Fibroblast of skin of left biceps (primary cell): ENCODE data around the gene TEX38.
"Not testable (repeated sequence)": the region's sequence is repeated elsewhere in the genome, so short reads cannot be mapped to it uniquely, and the experiment has no call there.

ENCODE experiments used
- DNase-seq, 2 experiments: peaks; one replicate each; pipeline ENCODE4 v3.0.0-alpha.2; 2013; ENCODE audit warnings: low read depth in 2 of 2

TEX38 gene

GRCh38 chr1:46655848-46656247, 15.8 kb upstream of the TEX38 start:
- DNase-seq = no peak

GRCh38 chr1:46656643-46657042, 15.0 kb upstream of the TEX38 start:
- no peak for DNase-seq

- no peak for DNase-seq
Measured at GRCh38 chr1:46657775-46658174, 13.9 kb upstream of the TEX38 start.

GRCh38 chr1:46659307-46659870, 12.3 kb upstream of the TEX38 start:
- DNase-seq = no peak

GRCh38 chr1:46660116-46660515, 11.5 kb upstream of the TEX38 start:
- DNase-seq = not testable (repeated sequence)

GRCh38 chr1:46662919-46663318, 8.7 kb upstream of the TEX38 start:
- DNase-seq = not testable (repeated sequence)

- no peak for DNase-seq
Measured at GRCh38 chr1:46665983-46666382, 5.7 kb upstream of the TEX38 start.

- peak in 1 of 2 experiments; percentile 32 for DNase-seq
Measured at GRCh38 chr1:46667782-46668760, 3.6 kb upstream of the TEX38 start, which contains the start of gene ATPAF1. ATPAF1 (minus strand) TSS chr1:46668364; CDS start chr1:46668322, 42 bp downstream.

GRCh38 chr1:46670134-46670533, 1.5 kb upstream of the TEX38 start:
- DNase-seq = no peak

- no peak for DNase-seq
Measured at GRCh38 chr1:46672696-46673095, 1.0 kb downstream of the TEX38 start.

- no peak for DNase-seq
Measured at GRCh38 chr1:46673749-46674182, 2.1 kb downstream of the TEX38 start.

GRCh38 chr1:46675549-46676314, 4.1 kb downstream of the TEX38 start:
- no peak for DNase-seq

- DNase-seq = no peak
Measured at GRCh38 chr1:46676531-46676930, 4.9 kb downstream of the TEX38 start.

- DNase-seq = no peak
Measured at GRCh38 chr1:46677339-46677738, 5.7 kb downstream of the TEX38 start.

- DNase-seq = no peak
Measured at GRCh38 chr1:46679789-46680573, 8.3 kb downstream of the TEX38 start.

- DNase-seq = no peak
Measured at GRCh38 chr1:46681333-46682034, 9.8 kb downstream of the TEX38 start.

- no peak for DNase-seq
Measured at GRCh38 chr1:46682064-46682463, 10.4 kb downstream of the TEX38 start.

- no peak for DNase-seq
Measured at GRCh38 chr1:46684670-46685069, 13.0 kb downstream of the TEX38 start.

- no peak for DNase-seq
Measured at GRCh38 chr1:46686255-46686654, 14.6 kb downstream of the TEX38 start.

GRCh38 chr1:46687093-46687659, 15.5 kb downstream of the TEX38 start:
- peak in 1 of 2 experiments; percentile 17 for DNase-seq
